ENCODE measurements around the gene RPL9.
A peak's percentile ranks its signal among the peaks of the same experiment; 100 is the strongest.
"Not testable (repeated sequence)": the region's sequence is repeated elsewhere in the genome, so short reads cannot be mapped to it uniquely, and the experiment has no call there.

The RPL9 gene

GRCh38 chr4:39467464-39467863 lies 8.7 kb upstream of the RPL9 start:
- DNase-seq: no peak

DNA sequence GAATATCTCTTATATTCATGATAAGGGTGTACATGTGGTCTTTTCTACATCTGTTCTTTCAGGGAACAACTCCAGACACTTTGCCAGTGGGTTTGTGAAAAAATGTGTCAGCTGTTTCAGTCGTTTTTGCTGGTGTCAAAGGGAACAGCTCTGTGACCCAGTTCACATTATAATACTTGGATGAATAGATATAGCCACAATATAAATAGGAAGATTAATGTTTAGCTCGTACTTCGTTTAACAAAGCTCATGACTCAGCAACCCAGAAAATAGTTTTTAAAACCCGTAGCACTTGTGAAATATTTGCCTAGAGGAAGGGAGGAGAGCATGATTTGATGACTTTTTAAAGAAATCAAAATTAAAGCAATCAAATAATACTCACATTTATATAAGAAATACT lies 8.0 kb upstream of the RPL9 start:
- no peak for DNase-seq

DNA sequence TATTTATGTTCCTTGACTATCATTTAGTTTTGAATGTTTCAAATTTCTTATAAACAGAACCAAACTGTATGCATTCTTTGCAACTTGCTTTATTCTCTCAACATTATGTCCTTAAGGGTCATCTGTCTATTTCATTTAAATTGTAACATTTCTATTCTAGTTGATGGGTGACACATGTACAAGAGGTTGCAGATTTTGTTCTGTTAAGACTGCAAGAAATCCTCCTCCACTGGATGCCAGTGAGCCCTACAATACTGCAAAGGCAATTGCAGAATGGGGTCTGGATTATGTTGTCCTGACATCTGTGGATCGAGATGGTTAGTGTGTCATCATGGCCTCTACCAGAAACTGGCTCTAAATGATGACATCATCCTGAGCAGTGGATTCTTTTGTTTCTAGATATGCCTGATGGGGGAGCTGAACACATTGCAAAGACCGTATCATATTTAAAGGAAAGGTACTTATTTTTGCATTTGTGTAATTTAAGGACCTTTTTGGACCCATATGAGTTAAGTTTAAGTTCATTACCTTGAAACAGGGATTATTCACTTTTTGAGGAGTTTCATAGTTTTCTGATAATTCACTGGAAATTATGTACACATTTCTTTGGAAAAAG lies 6.3 kb upstream of the RPL9 start:
- DNase-seq: no peak

DNA sequence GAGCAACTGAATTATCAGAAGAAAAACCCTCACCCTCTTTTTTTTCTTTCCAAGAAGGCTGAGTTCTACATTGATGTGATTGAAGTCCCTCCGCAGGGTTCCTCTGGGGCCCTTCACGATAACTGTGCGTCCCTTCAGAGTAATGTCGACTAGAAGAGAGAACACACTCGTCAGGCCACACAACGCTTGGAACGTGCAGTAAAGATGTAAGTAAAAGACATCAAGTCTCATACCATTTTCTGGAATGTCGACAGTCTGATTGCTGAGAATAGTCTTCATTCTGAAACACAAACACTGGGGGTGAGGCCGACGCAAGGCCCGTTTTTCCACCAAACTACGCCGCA lies 589 bp downstream of the RPL9 start:
- DNase-seq: not testable (repeated sequence)

GRCh38 chr4:39456946-39457763 lies 1.6 kb downstream of the RPL9 start:
- DNase-seq: no peak

- DNase-seq: no peak
Measured at GRCh38 chr4:39455486-39455885, 3.2 kb downstream of the RPL9 start.

DNA sequence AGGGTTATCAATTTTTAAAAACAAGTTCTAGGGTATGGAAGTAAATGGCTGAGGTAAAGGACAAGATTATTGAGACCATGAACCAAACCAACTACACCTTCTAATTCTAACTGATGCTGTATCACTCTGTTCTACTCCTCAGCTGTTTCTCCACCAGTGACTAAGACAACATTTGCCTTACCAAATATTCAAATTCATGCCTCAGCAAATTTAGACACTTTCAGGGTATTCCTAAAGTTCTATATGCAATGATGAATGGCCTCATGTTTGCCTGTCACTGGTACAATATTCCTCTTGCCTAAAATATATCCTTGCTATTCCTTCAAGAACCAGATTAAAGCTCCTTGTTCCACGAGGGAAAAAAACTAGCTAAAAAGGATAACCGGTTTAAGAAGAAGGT lies 5.0 kb downstream of the RPL9 start:
- DNase-seq: no peak

DNA sequence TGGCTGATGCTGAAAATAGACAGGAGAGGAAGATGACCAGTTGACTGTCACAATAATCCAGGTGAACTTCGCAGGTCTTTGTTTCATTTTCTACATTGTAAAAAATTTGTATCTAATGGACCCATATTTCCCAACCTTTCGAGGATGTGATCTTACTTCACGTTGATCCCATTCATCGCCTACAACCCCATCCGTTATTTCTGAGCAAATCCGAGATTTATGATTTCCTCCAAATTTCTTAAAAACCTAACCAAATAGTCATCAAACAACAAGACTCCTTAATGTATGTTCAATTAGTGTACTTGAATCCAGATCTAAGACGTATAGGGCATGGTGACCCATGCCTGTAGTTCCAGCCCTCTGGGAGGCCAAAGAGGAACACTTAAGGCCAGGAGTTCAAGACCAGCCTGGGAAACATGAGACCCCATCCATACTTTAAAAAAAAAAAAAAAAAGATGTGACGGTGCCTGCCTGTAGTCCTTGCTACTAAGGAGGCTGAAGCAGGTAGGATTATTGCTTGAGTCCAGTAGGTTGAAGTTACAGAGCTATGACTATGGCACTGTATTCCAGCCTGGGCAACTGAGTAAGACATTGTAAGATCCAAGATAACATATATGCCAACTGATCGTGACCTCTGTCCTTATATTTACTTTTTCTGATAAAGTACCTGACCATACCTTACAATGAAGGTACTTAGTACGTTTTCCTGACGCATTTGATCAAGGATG lies 5.7 kb downstream of the RPL9 start:
- no peak for DNase-seq

DNA sequence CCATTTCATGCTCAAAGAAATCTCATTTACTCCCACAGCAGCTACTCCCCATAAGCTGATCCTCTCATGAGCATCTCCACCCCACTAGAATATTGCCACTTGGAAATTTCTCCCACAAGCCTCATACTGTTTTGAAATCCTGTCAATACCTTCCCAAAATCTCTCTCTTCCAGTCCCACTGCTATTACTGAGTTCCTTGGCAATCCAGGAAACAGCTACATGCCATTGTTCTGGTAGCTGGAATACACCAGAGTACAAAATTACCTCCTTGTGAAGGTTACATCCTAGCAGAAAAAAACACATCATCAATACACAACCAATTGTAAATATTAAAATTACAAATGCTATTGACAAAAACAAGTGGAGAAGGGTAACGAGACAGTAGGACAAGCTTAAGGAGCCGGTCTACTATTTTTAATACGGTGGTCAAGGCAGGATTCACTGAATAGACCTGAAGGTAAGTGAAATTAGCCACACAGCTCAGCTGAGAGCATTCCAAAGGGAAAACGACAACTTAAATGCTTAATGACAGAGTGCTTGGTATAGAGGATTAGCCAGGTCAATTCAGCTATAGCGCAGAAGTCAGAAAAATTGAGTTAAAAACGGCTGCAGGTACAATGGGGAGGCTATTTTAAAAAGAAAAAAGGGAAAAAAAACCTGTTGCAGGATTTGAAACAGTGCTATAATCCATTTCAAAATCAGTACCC lies 6.4 kb downstream of the RPL9 start:
- DNase-seq: no peak

GRCh38 chr4:39451423-39452023 lies 7.2 kb downstream of the RPL9 start:
- DNase-seq: no peak

- DNase-seq: no peak
Measured at GRCh38 chr4:39450618-39451017, 8.1 kb downstream of the RPL9 start.

GRCh38 chr4:39446842-39447573 lies 11.7 kb downstream of the RPL9 start:
- peak in 18 of 56 donors; percentile 4 to 40 (median 12) for DNase-seq

DNA sequence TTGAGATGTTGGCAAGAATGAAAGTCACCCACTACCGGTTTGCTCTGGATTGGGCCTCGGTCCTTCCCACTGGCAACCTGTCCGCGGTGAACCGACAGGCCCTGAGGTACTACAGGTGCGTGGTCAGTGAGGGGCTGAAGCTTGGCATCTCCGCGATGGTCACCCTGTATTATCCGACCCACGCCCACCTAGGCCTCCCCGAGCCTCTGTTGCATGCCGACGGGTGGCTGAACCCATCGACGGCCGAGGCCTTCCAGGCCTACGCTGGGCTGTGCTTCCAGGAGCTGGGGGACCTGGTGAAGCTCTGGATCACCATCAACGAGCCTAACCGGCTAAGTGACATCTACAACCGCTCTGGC lies 12.3 kb downstream of the RPL9 start:
- no peak for DNase-seq

DNA sequence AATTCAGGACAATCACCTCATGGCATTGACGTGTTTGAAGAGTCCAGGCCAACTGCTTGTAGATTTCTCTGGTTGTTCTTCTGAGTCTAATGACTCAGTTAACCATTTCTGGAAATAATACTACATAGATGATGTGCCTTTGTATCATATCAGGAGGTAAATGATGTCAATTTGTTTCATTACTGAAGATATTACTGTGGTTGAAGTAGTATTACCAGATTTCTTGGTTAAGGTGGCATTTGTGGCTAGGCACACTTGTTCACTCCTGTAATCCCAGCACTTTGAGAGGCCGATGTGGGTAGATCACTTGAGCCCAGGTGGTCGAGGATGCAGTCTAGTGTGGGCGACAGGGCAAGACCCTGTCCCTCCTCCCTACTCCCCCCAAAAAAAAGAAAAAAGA lies 15.7 kb downstream of the RPL9 start:
- no peak for DNase-seq

- no peak for DNase-seq
Measured at GRCh38 chr4:39441593-39441992, 17.1 kb downstream of the RPL9 start.

GRCh38 chr4:39435659-39436563 lies 22.8 kb downstream of the RPL9 start:
- peak in 1 of 56 donors; percentile 0 for DNase-seq

DNA sequence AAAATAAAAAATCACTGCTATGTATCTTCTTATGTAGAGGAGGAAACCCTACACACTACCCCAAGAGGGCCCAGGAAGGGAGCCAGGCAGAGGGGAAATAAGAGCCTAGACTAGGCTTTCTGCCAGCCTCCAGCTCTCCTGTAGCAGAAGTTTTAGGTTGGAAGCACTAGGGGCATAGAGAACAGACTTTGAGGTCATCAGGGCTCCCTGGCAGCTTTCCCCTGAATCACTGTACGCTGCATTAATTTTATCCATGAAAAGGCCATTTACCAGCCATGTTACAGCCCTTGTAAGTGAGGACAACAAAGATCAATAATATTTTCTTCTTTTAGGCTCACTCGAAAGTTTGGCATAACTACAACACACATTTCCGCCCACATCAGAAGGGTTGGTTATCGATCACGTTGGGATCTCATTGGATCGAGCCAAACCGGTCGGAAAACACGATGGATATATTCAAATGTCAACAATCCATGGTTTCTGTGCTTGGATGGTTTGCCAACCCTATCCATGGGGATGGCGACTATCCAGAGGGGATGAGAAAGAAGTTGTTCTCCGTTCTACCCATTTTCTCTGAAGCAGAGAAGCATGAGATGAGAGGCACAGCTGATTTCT lies 24.7 kb downstream of the RPL9 start:
- DNase-seq: no peak

DNA sequence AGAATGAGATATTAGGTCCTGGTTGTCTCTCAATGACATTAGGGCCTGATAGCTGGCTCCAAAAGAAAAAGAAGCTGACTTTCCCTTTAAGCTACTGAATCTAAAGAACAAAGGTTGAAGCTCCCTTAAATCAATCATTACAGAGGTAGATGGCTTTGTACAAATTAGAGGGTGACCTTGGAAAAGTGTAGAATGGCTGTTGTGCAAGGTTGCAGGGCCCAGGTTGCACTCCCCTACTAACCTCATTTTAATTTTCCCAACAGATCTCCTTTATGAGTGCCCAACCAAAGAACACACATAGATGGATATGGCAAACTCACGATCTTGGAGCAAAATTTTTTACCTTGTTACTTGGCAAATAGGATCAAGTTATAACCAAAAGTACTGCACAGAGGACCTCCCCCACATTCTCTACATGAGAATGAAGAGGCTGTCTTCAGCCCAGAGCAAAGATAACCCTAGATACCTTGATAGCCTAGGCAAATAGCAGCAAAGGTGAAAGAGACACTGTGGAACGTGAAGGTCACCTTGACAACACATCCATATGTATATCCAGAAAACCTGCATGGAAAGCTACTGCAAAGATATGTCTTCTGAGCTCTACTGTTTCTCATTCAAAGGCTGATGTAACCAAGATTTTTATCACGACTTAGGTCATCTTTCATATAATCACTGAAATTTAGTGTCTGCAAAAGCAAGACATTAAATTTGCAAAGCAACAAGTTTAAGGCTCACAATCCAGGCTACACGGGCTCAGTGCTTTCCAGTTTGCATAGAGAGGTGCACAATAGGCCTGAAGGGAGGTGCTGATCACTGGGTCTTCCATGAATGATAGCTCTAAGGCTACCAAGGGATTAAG lies 29.0 kb downstream of the RPL9 start:
- DNase-seq: no peak
